HCT116 (cell line): Measurements from ENCODE around the gene CIBAR2. TPM values are rescaled to one million over a fixed set of nuclear protein-coding genes. Genes with fewer than 3 reads are reported as not detected.

ENCODE experiments used
- ATAC-seq: fragments of 200-7000 bp; cut with Tn5 transposase; 2 replicates; pipeline ENCODE4 v1.9.1; 2020; ENCODE audit warnings: mild to moderate bottlenecking, moderate library complexity
- BruUV-seq: library from RNA; stranded (reverse); fragments of 400-500 nt; replicated peaks from 2 replicates; lab custom pipeline; 2021; lab: Mats Ljungman, UMichigan
- CTCF ChIA-PET: fragments of 300-600 bp; sonication (Branson Sonifier 250); formaldehyde crosslinking; loops from one replicate; lab custom pipeline; 2021; ENCODE audit warnings: antibody characterized with exemption; lab: Charles Lee
- POLR2A ChIA-PET: fragments of 300-600, 350-600 bp; sonication (Branson Sonifier 250); formaldehyde crosslinking; loops from one replicate; lab custom pipeline; 2021; ENCODE audit warnings: antibody characterized with exemption; lab: Charles Lee
- RAD21 ChIA-PET, 2 experiments: fragments of 300-600 bp; sonication (Branson Sonifier 250); formaldehyde crosslinking; loops; one replicate each; lab custom pipeline; 2023; ENCODE audit warnings: low total read pairs in 2 of 2; ENCODE audit not compliant: uncharacterized antibody in 2 of 2, unreplicated experiment in 2 of 2, low non-redundant PET in 1 of 2; lab: Charles Lee
- DNase-seq: peaks from one replicate; pipeline ENCODE4 v3.0.0-alpha.2; 2010; ENCODE audit warnings: low read depth, low spot score
- H2AFZ ChIP-seq: fragments of 200-600 bp; shearing (Covaris generic), sonication (generic); 2 replicates; pipeline ENCODE4 v1.6.1; 2017; ENCODE audit warnings: low read depth, mixed run types, mixed read lengths, antibody characterized with exemption, low read length; ENCODE audit not compliant: poor library complexity, severe bottlenecking
- H3K27ac ChIP-seq: 2 replicates; pipeline ENCODE4 v1.5.1; 2012; ENCODE audit warnings: low read depth, low read length
- H3K27me3 ChIP-seq: fragments of 200-600 bp; sonication (generic); 2 replicates; pipeline ENCODE4 v1.6.1; 2016; ENCODE audit warnings: mixed run types, low read length, mixed read lengths; ENCODE audit not compliant: insufficient read depth
- H3K36me3 ChIP-seq, 2 experiments: fragments of 200-500 bp in 1 of 2; fragments of 200-600 bp in 1 of 2; sonication (Bioruptor generic) in 1 of 2; sonication (generic) in 1 of 2; 2 replicates each; pipeline versions ENCODE4 v1.5.1 to v1.6.1; 2014 to 2016; ENCODE audit warnings: low read length in 2 of 2, inconsistent platforms in 1 of 2, mixed read lengths in 1 of 2, mixed run types in 1 of 2; ENCODE audit not compliant: insufficient read depth in 2 of 2, control insufficient read depth in 1 of 2
- H3K4me1 ChIP-seq, 2 experiments: fragments of 200-600 bp in 1 of 2; sonication (generic) in 1 of 2; 2 replicates each; pipeline versions ENCODE4 v1.5.1 to v1.6.1; 2012 to 2017; ENCODE audit warnings: low read length in 2 of 2, inconsistent platforms in 1 of 2, mild to moderate bottlenecking in 1 of 2, mixed read lengths in 1 of 2, mixed run types in 1 of 2, moderate library complexity in 1 of 2; ENCODE audit not compliant: insufficient read depth in 2 of 2, control insufficient read depth in 1 of 2
- H3K4me2 ChIP-seq: fragments of 200-600 bp; sonication (generic); 2 replicates; pipeline ENCODE4 v1.6.1; 2017; ENCODE audit warnings: mixed run types, low read length, mixed read lengths
- H3K4me3 ChIP-seq, 2 experiments: fragments of 200-600 bp in 1 of 2; sonication (generic) in 1 of 2; replicated peaks in 1 of 2; 2 replicates each; pipeline ENCODE4 v1.5.1; 2011 to 2016; ENCODE audit warnings: low read length in 2 of 2, control low read depth in 1 of 2, low read depth in 1 of 2, mild to moderate bottlenecking in 1 of 2, mixed read lengths in 1 of 2, mixed run types in 1 of 2
- H3K79me2 ChIP-seq: fragments of 200-600 bp; sonication (generic); 2 replicates; pipeline ENCODE4 v1.6.1; 2017; ENCODE audit warnings: mild to moderate bottlenecking, mixed run types, low read length, moderate library complexity, mixed read lengths; ENCODE audit not compliant: insufficient read depth
- H3K9ac ChIP-seq: fragments of 200-600 bp; sonication (generic); 2 replicates; pipeline ENCODE4 v1.6.1; 2016; ENCODE audit warnings: low read length, mixed read lengths
- H3K9me2 ChIP-seq: fragments of 200-600 bp; sonication (generic), shearing (Covaris generic); 2 replicates; pipeline ENCODE4 v1.6.1; 2017; ENCODE audit warnings: mixed run types, mild to moderate bottlenecking, moderate library complexity; ENCODE audit not compliant: insufficient read depth
- H3K9me3 ChIP-seq, 2 experiments: fragments of 200-500 bp in 1 of 2; fragments of 200-600 bp in 1 of 2; sonication (Bioruptor generic) in 1 of 2; sonication (generic) in 1 of 2; 2 replicates each; pipeline ENCODE4 v1.6.1; 2014 to 2017; ENCODE audit warnings: low read length in 2 of 2, mixed read lengths in 2 of 2, inconsistent platforms in 1 of 2, low read depth in 1 of 2, mild to moderate bottlenecking in 1 of 2, mixed run types in 1 of 2, moderate library complexity in 1 of 2; ENCODE audit not compliant: control insufficient read depth in 1 of 2, insufficient read depth in 1 of 2
- H4K20me1 ChIP-seq: fragments of 200-600 bp; sonication (generic), shearing (Covaris generic); 2 replicates; pipeline ENCODE4 v1.6.1; 2017; ENCODE audit warnings: mixed run types, mild to moderate bottlenecking, moderate library complexity; ENCODE audit not compliant: insufficient read depth
- REST ChIP-seq: IDR thresholded peaks from 2 replicates; pipeline ENCODE4 v1.6.1; 2012; ENCODE audit warnings: low read depth
- intact Hi-C: fragments of 100-400 bp; cut with micrococcal nuclease; formaldehyde crosslinking; loops from 2 replicates; pipeline ENCODE4 v1.10.0; 2022
- total RNA-seq: library from RNA; stranded (reverse); gene quantifications from one replicate; pipeline ENCODE4 v1.2.1, GENCODE V29; 2021; ENCODE audit not compliant: unreplicated experiment

The CIBAR2 gene
- total RNA-seq, 1 experiment from 2014 or later: 0.27 TPM

- Histone ChIP-seq H4K20me1 (no peaks in the 10 kb centered on the region), H3K9me2 (no peaks in the 10 kb centered on the region), H3K4me3 (no peak overlapping the region), H3K36me3 (no peaks in the 10 kb centered on the region), H3K27me3 (no peaks in the 10 kb centered on the region), H3K27ac (no peak overlapping the region), H2AFZ (no peak overlapping the region), H3K4me2 (no peak overlapping the region), H3K9me3 (no peaks in the 10 kb centered on the region), H3K9ac (no peak overlapping the region), H3K4me1 (peaks cover 9 to 21% of the 10 kb centered on the region in 2 experiments)
- BruUV-seq: no TSS peak
- ChIA-PET RAD21 (no interaction called here), POLR2A (no interaction called here)
- DNase-seq: no peak
- TF ChIP-seq REST: no peak
- TF ChIP-seq, all 23 proteins: peak for 0
- CTCF ChIA-PET: interaction anchor here (0.8 to 2.7 kb wide), 2 partner anchors 15 kb away, joined by 3 to 8 read pairs; no protein-coding TSS in a partner anchor
- no peak for ATAC-seq
- intact Hi-C loops: no loop called here
- H3K79me2 ChIP-seq: no peaks in the 10 kb centered on the region
Measured at GRCh38 chr16:85129876-85130704, 17.8 kb upstream of the CIBAR2 start.
